ENCODE results near the gene NOP10.

GRCh38 chr15:34335176-34336032 is 7.5 kb downstream of the NOP10 start:
- TF ChIP-seq TEAD4 (IDR thresholded peaks at IDR 0.05; ENCODE audit: borderline replicate concordance, insufficient read depth) (no peak), ELF1 (IDR thresholded peaks at IDR 0.05) (no peak), EP300 (IDR thresholded peaks at IDR 0.05; ENCODE audit: borderline replicate concordance in 1 of 2, low read depth in 1 of 2, low read length in 1 of 2) (no peak), RCOR1 (IDR thresholded peaks at IDR 0.05; ENCODE audit: low read length) (no peak), RAD21 (IDR thresholded peaks at IDR 0.05; ENCODE audit: low read length) (no peak), EZH2phosphoT487 (IDR thresholded peaks at IDR 0.05; ENCODE audit: borderline replicate concordance, low read depth) (no peak), SMC3 (IDR thresholded peaks at IDR 0.05; ENCODE audit: low read depth, low read length) (no peak), MAX (IDR thresholded peaks at IDR 0.05; ENCODE audit: low read depth) (no peak), POLR2AphosphoS5 (IDR thresholded peaks at IDR 0.05; ENCODE audit: low read depth, low read length) (no peak)
- TF ChIP-seq, protein P1, sequence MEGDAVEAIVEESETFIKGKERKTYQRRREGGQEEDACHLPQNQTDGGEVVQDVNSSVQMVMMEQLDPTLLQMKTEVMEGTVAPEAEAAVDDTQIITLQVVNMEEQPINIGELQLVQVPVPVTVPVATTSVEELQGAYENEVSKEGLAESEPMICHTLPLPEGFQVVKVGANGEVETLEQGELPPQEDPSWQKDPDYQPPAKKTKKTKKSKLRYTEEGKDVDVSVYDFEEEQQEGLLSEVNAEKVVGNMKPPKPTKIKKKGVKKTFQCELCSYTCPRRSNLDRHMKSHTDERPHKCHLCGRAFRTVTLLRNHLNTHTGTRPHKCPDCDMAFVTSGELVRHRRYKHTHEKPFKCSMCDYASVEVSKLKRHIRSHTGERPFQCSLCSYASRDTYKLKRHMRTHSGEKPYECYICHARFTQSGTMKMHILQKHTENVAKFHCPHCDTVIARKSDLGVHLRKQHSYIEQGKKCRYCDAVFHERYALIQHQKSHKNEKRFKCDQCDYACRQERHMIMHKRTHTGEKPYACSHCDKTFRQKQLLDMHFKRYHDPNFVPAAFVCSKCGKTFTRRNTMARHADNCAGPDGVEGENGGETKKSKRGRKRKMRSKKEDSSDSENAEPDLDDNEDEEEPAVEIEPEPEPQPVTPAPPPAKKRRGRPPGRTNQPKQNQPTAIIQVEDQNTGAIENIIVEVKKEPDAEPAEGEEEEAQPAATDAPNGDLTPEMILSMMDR (IDR thresholded peaks at IDR 0.05) = no peak
- TF ChIP-seq, protein P2, sequence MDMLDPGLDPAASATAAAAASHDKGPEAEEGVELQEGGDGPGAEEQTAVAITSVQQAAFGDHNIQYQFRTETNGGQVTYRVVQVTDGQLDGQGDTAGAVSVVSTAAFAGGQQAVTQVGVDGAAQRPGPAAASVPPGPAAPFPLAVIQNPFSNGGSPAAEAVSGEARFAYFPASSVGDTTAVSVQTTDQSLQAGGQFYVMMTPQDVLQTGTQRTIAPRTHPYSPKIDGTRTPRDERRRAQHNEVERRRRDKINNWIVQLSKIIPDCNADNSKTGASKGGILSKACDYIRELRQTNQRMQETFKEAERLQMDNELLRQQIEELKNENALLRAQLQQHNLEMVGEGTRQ (IDR thresholded peaks at IDR 0.05; ENCODE audit: borderline replicate concordance, low read depth, low read length) = no peak
